Measurements from ENCODE around the gene INHBC.

DNA sequence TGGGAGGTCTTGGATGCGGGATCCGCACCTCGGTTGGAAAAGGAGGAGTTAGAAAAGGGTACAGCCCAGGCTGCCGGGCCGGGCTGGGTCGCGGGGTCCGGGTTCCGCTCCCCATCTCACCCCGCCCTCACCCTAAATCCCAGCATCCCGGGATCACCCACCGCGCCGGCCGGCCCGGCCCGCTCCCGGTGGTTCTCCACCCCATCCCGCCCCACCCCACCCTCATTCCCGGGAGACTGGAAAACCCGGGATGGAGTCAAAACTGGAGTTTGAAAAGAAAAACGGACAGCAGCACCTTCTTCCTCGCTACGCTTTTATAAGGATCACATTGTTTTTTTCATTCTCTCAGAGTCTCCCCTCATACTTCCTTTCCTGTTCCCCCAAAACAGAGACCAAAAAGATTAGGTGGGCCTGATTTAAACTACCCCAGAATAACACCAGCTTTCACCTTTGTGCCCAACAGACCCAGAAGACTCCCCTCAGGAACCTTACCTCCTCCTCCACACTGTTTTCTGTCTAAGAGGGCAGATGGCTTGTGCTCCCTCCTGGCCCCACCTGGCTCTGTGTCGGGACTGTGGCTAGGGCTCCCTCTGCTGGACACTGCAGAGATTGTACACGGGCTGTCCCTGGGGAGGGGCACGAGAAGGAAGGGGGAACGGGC is 27.8 kb downstream of the INHBC start:
- TF ChIP-seq YY1 (IDR thresholded peaks at IDR 0.05; ENCODE audit: insufficient read depth, insufficient read length) (no peak), ZNF274 (IDR thresholded peaks at IDR 0.05; ENCODE audit: low read depth, low read length) (no peak)

All from NT2/D1 (cell line).